Measurements from ENCODE around the gene ADIPOR1. TPM values are rescaled to one million over a fixed set of nuclear protein-coding genes. Genes with fewer than 3 reads are reported as not detected.
A peak's percentile ranks its signal among the peaks of the same experiment; 100 is the strongest.

ADIPOR1 gene
- total RNA-seq, 1 donor from 2014 or later: 72.4 TPM

GRCh38 chr1:202968895-202969295 lies 10.8 kb upstream of the ADIPOR1 start:
- peak; percentile 65 for DNase-seq

GRCh38 chr1:202968351-202968750 lies 10.2 kb upstream of the ADIPOR1 start:
- DNase-seq: no peak

GRCh38 chr1:202967684-202968281 lies 9.7 kb upstream of the ADIPOR1 start:
- DNase-seq: no peak

GRCh38 chr1:202966006-202966898 lies 8.1 kb upstream of the ADIPOR1 start:
- peak; percentile 13 for DNase-seq

- no peak for DNase-seq
These were observed 7.3 kb upstream of the ADIPOR1 start for GRCh38 chr1:202965422-202965821.

- DNase-seq: peak; percentile 87
These were observed 6.8 kb upstream of the ADIPOR1 start for GRCh38 chr1:202964791-202965410.

GRCh38 chr1:202961220-202961880 lies 3.2 kb upstream of the ADIPOR1 start:
- peak; percentile 65 for DNase-seq

- DNase-seq: peak; percentile 18
These were observed 1.1 kb upstream of the ADIPOR1 start for GRCh38 chr1:202959276-202959620.

GRCh38 chr1:202958544-202959275 lies 598 bp upstream of the ADIPOR1 start:
- DNase-seq: no peak

GRCh38 chr1:202956969-202957368 lies 1.1 kb downstream of the ADIPOR1 start:
- DNase-seq: no peak

- no peak for DNase-seq
These were observed 3.9 kb downstream of the ADIPOR1 start for GRCh38 chr1:202954057-202954745.

GRCh38 chr1:202953392-202953791 lies 4.7 kb downstream of the ADIPOR1 start:
- no peak for DNase-seq

GRCh38 chr1:202952818-202953217 lies 5.3 kb downstream of the ADIPOR1 start:
- DNase-seq: peak; percentile 27

GRCh38 chr1:202952099-202952498 lies 6.0 kb downstream of the ADIPOR1 start:
- DNase-seq: no peak

GRCh38 chr1:202951437-202951836 lies 6.7 kb downstream of the ADIPOR1 start:
- no peak for DNase-seq

GRCh38 chr1:202945483-202945882 lies 12.6 kb downstream of the ADIPOR1 start:
- no peak for DNase-seq

GRCh38 chr1:202944438-202944921 lies 13.6 kb downstream of the ADIPOR1 start:
- DNase-seq: peak; percentile 8

- DNase-seq: no peak
These were observed 15.7 kb downstream of the ADIPOR1 start for GRCh38 chr1:202942426-202942825.

GRCh38 chr1:202941372-202941771 lies 16.7 kb downstream of the ADIPOR1 start:
- no peak for DNase-seq

- DNase-seq: no peak
These were observed 17.6 kb downstream of the ADIPOR1 start for GRCh38 chr1:202940561-202940960.

- no peak for DNase-seq
These were observed 19.7 kb downstream of the ADIPOR1 start for GRCh38 chr1:202938287-202938925.
